ENCODE results near the gene LRRC8C. TPM values are rescaled to one million over a fixed set of nuclear protein-coding genes. Genes with fewer than 3 reads are reported as not detected.

The LRRC8C gene
- total RNA-seq, 1 donor from 2014 or later = 12.6 TPM

DNA sequence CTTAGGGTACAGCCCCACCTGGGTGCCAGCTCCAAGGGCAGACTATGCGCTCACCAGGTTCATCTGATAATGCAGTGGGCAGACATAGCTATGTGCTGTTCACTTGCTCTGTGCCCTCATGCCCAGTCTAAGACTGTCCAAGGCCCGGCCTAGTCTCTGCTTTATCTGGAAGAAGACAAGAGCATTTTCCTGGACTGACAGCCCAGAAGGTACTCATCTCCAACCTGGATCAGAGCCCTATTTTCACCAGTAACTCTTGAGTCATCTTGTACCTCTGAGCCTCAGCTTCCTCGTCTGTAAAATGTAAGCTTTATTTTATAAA is 28.5 kb upstream of the LRRC8C start:
- intact Hi-C loops (cut with DNase I) = no loop called here
- Histone ChIP-seq H3K27ac (no peak overlapping the region), H3K4me3 (no peak overlapping the region), H3K9me3 (no peaks in the 10 kb centered on the region), H3K27me3 (no peaks in the 10 kb centered on the region), H3K36me3 (no peaks in the 10 kb centered on the region), H3K4me1 (peaks cover 9% of the 10 kb centered on the region)
- TF ChIP-seq, protein P1, sequence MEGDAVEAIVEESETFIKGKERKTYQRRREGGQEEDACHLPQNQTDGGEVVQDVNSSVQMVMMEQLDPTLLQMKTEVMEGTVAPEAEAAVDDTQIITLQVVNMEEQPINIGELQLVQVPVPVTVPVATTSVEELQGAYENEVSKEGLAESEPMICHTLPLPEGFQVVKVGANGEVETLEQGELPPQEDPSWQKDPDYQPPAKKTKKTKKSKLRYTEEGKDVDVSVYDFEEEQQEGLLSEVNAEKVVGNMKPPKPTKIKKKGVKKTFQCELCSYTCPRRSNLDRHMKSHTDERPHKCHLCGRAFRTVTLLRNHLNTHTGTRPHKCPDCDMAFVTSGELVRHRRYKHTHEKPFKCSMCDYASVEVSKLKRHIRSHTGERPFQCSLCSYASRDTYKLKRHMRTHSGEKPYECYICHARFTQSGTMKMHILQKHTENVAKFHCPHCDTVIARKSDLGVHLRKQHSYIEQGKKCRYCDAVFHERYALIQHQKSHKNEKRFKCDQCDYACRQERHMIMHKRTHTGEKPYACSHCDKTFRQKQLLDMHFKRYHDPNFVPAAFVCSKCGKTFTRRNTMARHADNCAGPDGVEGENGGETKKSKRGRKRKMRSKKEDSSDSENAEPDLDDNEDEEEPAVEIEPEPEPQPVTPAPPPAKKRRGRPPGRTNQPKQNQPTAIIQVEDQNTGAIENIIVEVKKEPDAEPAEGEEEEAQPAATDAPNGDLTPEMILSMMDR (IDR thresholded peaks at IDR 0.05) = no peak
- ATAC-seq (peak; percentile 9), DNase-seq (no peak)

GRCh38 chr1:89605692-89606091 is 27.2 kb upstream of the LRRC8C start:
- ATAC-seq = no peak
- Histone ChIP-seq H3K27ac (no peak overlapping the region), H3K4me3 (no peak overlapping the region), H3K4me1 (peaks cover 9% of the 10 kb centered on the region), H3K9me3 (no peaks in the 10 kb centered on the region), H3K36me3 (no peaks in the 10 kb centered on the region), H3K27me3 (no peaks in the 10 kb centered on the region)
- intact Hi-C loops (cut with DNase I) = no loop called here
- TF ChIP-seq, protein P1 (IDR thresholded peaks at IDR 0.05) = no peak
- no peak for DNase-seq

GRCh38 chr1:89606227-89606980 is 26.5 kb upstream of the LRRC8C start:
- Histone ChIP-seq H3K4me1 (peaks cover 9% of the 10 kb centered on the region), H3K9me3 (no peaks in the 10 kb centered on the region), H3K27me3 (no peaks in the 10 kb centered on the region), H3K36me3 (no peaks in the 10 kb centered on the region), H3K4me3 (no peak overlapping the region), H3K27ac (no peak overlapping the region)
- ATAC-seq = no peak
- DNase-seq = no peak
- intact Hi-C loops (cut with DNase I) = no loop called here
- TF ChIP-seq, protein P1 (IDR thresholded peaks at IDR 0.05) = no peak

DNA sequence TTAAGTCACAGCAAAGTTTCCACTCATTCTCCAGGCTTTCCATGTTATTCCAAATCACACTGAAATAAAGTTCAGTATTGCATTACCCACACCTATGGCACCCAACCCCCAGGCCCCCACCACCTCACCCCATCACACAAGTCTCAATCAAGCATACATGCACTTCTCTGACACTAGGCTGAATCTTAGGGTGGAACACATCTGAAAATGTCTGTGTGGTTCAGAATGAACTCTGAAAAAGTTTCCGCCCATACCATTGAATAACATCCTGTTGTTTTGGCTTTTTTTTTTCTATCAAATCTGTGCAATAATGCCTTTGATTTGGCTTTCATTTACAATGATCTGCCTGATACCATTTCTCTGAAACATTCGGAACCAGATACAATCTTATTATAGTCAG is 25.8 kb upstream of the LRRC8C start:
- Histone ChIP-seq H3K4me1 (peaks cover 9% of the 10 kb centered on the region), H3K27ac (no peak overlapping the region), H3K36me3 (no peaks in the 10 kb centered on the region), H3K27me3 (no peaks in the 10 kb centered on the region), H3K9me3 (no peaks in the 10 kb centered on the region), H3K4me3 (no peak overlapping the region)
- DNase-seq (no peak), ATAC-seq (no peak)
- TF ChIP-seq, protein P1 (IDR thresholded peaks at IDR 0.05) = no peak
- intact Hi-C loops (cut with DNase I) = no loop called here

- H3K9me3 ChIP-seq = no peaks in the 10 kb centered on the region
- ATAC-seq = no peak
- no peaks in the 10 kb centered on the region for H3K36me3 ChIP-seq
- no peak overlapping the region for H3K4me3 ChIP-seq
- H3K27ac ChIP-seq = peak overlapping the region; percentile 38
- H3K27me3 ChIP-seq = no peaks in the 10 kb centered on the region
- peaks cover 9% of the 10 kb centered on the region for H3K4me1 ChIP-seq
- intact Hi-C loops (cut with DNase I) = no loop called here
- DNase-seq = no peak
- TF ChIP-seq, protein P1 (IDR thresholded peaks at IDR 0.05) = no peak
Measured at GRCh38 chr1:89607586-89608318, 25.2 kb upstream of the LRRC8C start.

Data from upper lobe of right lung (tissue), 1 donor.